SK-N-SH treated with all-trans-retinoic acid at 6 μM for 48 hours (cell line): ENCODE measurements around the gene MTMR3.

Source experiments
- BACH2 ChIP-seq: fragments of 250-450 bp; sonication (Bioruptor Pico); IDR thresholded peaks from 2 replicates; pipeline ENCODE4 v1.9.0; 2021; ENCODE audit warnings: mild to moderate bottlenecking, borderline replicate concordance
- CSDC2 ChIP-seq: fragments of 250-450 bp; sonication (Bioruptor Pico); IDR thresholded peaks from 2 replicates; pipeline ENCODE4 v1.5.0; 2020; ENCODE audit warnings: mild to moderate bottlenecking, moderate library complexity
- ESRRG ChIP-seq: fragments of 250-450 bp; sonication (Bioruptor Pico); IDR thresholded peaks from 2 replicates; pipeline ENCODE4 v1.6.1; 2021; ENCODE audit warnings: mild to moderate bottlenecking
- ZFP30 ChIP-seq: fragments of 450-650 bp; formaldehyde crosslinking; IDR thresholded peaks from 2 replicates; pipeline ENCODE4 v1.5.0; 2022; ENCODE audit warnings: mild to moderate bottlenecking, moderate library complexity
- TF ChIP-seq, protein P1 (sequence below): fragments of 250-450 bp; sonication (Bioruptor Pico); IDR thresholded peaks from 2 replicates; pipeline ENCODE4 v1.8.0; 2020; ENCODE audit warnings: mild to moderate bottlenecking, moderate library complexity, borderline replicate concordance

- TF ChIP-seq ESRRG (CRISPR knock-in tag) (no peak), CSDC2 (no peak), BACH2 (CRISPR knock-in tag) (no peak), ZFP30 (CRISPR knock-in tag) (no peak)
- TF ChIP-seq, protein P1, sequence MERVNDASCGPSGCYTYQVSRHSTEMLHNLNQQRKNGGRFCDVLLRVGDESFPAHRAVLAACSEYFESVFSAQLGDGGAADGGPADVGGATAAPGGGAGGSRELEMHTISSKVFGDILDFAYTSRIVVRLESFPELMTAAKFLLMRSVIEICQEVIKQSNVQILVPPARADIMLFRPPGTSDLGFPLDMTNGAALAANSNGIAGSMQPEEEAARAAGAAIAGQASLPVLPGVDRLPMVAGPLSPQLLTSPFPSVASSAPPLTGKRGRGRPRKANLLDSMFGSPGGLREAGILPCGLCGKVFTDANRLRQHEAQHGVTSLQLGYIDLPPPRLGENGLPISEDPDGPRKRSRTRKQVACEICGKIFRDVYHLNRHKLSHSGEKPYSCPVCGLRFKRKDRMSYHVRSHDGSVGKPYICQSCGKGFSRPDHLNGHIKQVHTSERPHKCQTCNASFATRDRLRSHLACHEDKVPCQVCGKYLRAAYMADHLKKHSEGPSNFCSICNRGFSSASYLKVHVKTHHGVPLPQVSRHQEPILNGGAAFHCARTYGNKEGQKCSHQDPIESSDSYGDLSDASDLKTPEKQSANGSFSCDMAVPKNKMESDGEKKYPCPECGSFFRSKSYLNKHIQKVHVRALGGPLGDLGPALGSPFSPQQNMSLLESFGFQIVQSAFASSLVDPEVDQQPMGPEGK (CRISPR knock-in tag): no peak
Observed at GRCh38 chr22:29964776-29965175, 81.8 kb downstream of the MTMR3 start.
